ENCODE results near the gene CMSS1.

GRCh38 chr3:99865321-99865720 is 47.7 kb downstream of the CMSS1 start:
- TF ChIP-seq CTCF (IDR thresholded peaks at IDR 0.05) (no peak), POLR2AphosphoS5 (IDR thresholded peaks at IDR 0.05; ENCODE audit: low read depth, low read length) (no peak), YY1 (IDR thresholded peaks at IDR 0.05; ENCODE audit: low read depth) (no peak), TCF12 (IDR thresholded peaks at IDR 0.05) (no peak), MEF2A (IDR thresholded peaks at IDR 0.05; ENCODE audit: borderline replicate concordance, low read depth) (no peak), MAX (IDR thresholded peaks at IDR 0.05; ENCODE audit: low read depth) (no peak)

Measured in SK-N-SH (cell line).